Tibial artery (tissue), 4 donors: Measurements from ENCODE around the gene COPS3.
A peak's percentile ranks its signal among the peaks of the same experiment; 100 is the strongest.
"Not testable (repeated sequence)": the region's sequence is repeated elsewhere in the genome, so short reads cannot be mapped to it uniquely, and the experiment has no call there.

Experiments
- DNase-seq, 2 donors: peaks; one replicate each; pipeline ENCODE4 v3.0.0-alpha.2; 2019
- H3K27ac ChIP-seq, 2 donors: fragments of 200-600 bp; sonication (generic) in 1 of 2; 1 replicate in 1 of 2; 2 replicates in 1 of 2; pipeline ENCODE4 v1.5.1; 2018 to 2019; ENCODE audit warnings: mild to moderate bottlenecking in 1 of 2
- H3K27me3 ChIP-seq, 2 donors: fragments of 200-600 bp; sonication (generic) in 1 of 2; one replicate each; pipeline versions ENCODE4 v1.5.1 to v1.6.0; 2016 to 2019
- H3K36me3 ChIP-seq, 3 donors: fragments of 200-600 bp; sonication (generic) in 2 of 3; one replicate each; pipeline ENCODE4 v1.5.1; 2016 to 2019; ENCODE audit warnings: mild to moderate bottlenecking in 2 of 3
- H3K4me1 ChIP-seq, 4 donors: fragments of 200-600 bp; sonication (generic) in 2 of 4; 1 replicate in 3 of 4; 2 replicates in 1 of 4; pipeline ENCODE4 v1.5.1; 2016 to 2019
- H3K4me3 ChIP-seq, 2 donors: fragments of 200-600 bp; sonication (generic) in 1 of 2; 1 replicate in 1 of 2; 2 replicates in 1 of 2; pipeline ENCODE4 v1.5.1; 2018 to 2019; ENCODE audit warnings: mild to moderate bottlenecking in 2 of 2
- H3K9me3 ChIP-seq, 3 donors: fragments of 200-600 bp; sonication (generic) in 1 of 3; one replicate each; pipeline ENCODE4 v1.5.1; 2016 to 2019
- CTCF ChIP-seq, 2 experiments: fragments of 200-600 bp in 1 of 2; fragments of 450-650 bp in 1 of 2; IDR thresholded peaks; one replicate each; pipeline ENCODE4 v1.5.1; 2017 to 2019; ENCODE audit warnings: antibody characterized with exemption in 2 of 2, mild to moderate bottlenecking in 1 of 2, moderate library complexity in 1 of 2
- intact Hi-C: fragments of 100-400 bp; cut with DNase I; formaldehyde crosslinking; loops from one replicate; pipeline ENCODE4 v1.15.0; 2023; ENCODE audit warnings: low total_unique reads

The COPS3 gene

DNA sequence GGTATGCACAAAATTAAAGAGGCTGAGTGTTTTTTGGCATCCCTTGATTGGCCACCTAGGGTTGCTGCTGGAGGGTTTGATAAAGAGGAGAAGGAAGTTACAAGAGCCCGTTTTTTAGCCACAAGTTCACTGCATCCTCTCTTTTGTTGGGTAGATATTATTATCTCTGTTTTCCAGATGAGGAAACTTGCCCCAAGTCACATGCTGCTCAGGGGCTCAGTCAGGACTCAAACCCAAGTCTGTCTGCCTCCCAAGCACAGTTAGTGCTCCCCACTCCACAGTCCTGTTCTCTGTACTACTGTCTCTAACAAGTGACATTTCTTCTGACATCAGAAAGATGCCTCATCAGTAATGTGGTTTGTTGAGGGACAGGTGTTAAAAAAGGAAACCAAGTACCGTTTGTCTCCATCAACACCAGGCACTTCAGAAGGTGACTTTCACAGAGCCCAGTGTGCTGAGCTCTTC, 23.5 kb upstream of the COPS3 start:
- Histone ChIP-seq H3K4me3 (no peak overlapping the region), H3K27ac (no peak overlapping the region)

GRCh38 chr17:17303847-17304490, 22.9 kb upstream of the COPS3 start:
- DNase-seq: no peak
- TF ChIP-seq CTCF (IDR thresholded peaks at IDR 0.05): no peak
- Histone ChIP-seq H3K27ac (peak overlapping the region; percentile 54 to 75), H3K4me3 (peak overlapping the region; percentile 56 to 76), H3K9me3 (no peaks in the 10 kb centered on the region), H3K36me3 (no peaks in the 10 kb centered on the region), H3K4me1 (peaks cover 0 to 22% (median 11%) of the 10 kb centered on the region in 4 donors), H3K27me3 (no peaks in the 10 kb centered on the region)
- intact Hi-C loops: no loop called here

More for the DNA sequence above, 23.5 kb upstream of the COPS3 start:
- H3K4me1 ChIP-seq: peaks cover 0 to 22% (median 11%) of the 10 kb centered on the region in 4 donors
- no peaks in the 10 kb centered on the region for H3K36me3 ChIP-seq
- no peaks in the 10 kb centered on the region for H3K9me3 ChIP-seq
- DNase-seq: no peak
- TF ChIP-seq CTCF (IDR thresholded peaks at IDR 0.05): no peak
- H3K27me3 ChIP-seq: no peaks in the 10 kb centered on the region
- intact Hi-C loops: no loop called here

DNA sequence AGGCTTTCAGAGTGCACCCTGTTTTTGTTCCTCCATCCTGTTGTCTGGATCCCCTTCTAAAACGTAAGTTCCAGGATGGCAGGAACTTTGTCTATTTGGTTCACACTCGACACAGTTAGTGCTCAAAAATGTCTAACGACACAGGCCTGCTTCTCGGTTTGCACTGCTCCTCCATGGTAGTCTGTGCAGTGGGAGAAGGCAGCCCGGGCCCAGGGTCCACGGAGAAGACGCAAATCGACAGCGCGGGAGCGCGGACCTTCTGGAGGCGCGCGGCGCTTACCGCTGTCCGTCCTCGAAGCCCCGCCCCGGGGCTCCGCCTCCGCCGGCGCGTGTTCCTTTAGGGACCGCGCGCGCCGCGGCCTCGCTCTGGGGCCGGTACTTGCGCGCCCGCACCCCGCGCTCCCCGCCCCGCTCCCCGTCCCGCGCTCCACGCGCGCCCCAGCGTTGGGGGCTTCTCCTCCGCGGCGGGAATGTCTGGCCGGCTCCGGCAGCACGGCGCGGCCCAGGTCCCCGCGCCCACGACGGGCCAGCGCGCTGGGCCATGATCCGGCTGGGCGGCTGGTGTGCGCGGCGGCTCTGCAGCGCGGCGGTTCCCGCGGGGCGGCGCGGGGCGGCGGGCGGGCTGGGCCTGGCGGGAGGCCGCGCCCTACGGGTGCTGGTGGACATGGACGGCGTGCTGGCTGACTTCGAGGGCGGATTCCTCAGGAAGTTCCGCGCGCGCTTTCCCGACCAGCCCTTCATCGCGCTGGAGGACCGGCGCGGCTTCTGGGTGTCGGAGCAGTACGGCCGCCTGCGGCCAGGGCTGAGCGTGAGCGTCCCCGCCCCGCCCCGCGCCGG, 22.2 kb upstream of the COPS3 start, which contains the start of gene NT5M:
TSS of gene NT5M (plus strand) at position 364 of the 837 bp plus-strand sequence. CDS start at position 542, 178 bp downstream.
- Histone ChIP-seq H3K27ac (peak within 1 kb of the TSS; percentile 54 to 75), H3K36me3 (no peaks in the 10 kb centered on the region), H3K27me3 (no peaks in the 10 kb centered on the region), H3K4me3 (peak within 1 kb of the TSS; percentile 56 to 76), H3K9me3 (no peaks in the 10 kb centered on the region), H3K4me1 (peaks cover 0 to 22% (median 11%) of the 10 kb centered on the region in 4 donors)
- intact Hi-C loops: no loop called here
- TF ChIP-seq CTCF (IDR thresholded peaks at IDR 0.05): no peak
- DNase-seq: peak; percentile 78 to 80

GRCh38 chr17:17301659-17302058, 20.6 kb upstream of the COPS3 start:
- intact Hi-C loops, H3K27me3 ChIP-seq, H3K36me3 ChIP-seq, H3K9me3 ChIP-seq, H3K4me3 ChIP-seq: not testable (repeated sequence)
- peak overlapping the region; percentile 39 to 63 for H3K27ac ChIP-seq
- peaks cover 0 to 22% (median 11%) of the 10 kb centered on the region in 4 donors for H3K4me1 ChIP-seq
- DNase-seq: peak in 1 of 2 donors; percentile 64

- Histone ChIP-seq H3K36me3 (no peaks in the 10 kb centered on the region), H3K9me3 (no peaks in the 10 kb centered on the region), H3K4me3 (peak overlapping the region; percentile 40 to 46), H3K27ac (peak overlapping the region; percentile 39 to 63), H3K4me1 (peaks cover 0 to 22% (median 11%) of the 10 kb centered on the region in 4 donors), H3K27me3 (no peaks in the 10 kb centered on the region)
- TF ChIP-seq CTCF (IDR thresholded peaks at IDR 0.05): no peak
- peak; percentile 42 to 78 for DNase-seq
- intact Hi-C loops: no loop called here
Measured at GRCh38 chr17:17300624-17301568, 19.9 kb upstream of the COPS3 start.
